Measurements from ENCODE around the gene ATXN1. TPM values are rescaled to one million over a fixed set of nuclear protein-coding genes. Genes with fewer than 3 reads are reported as not detected.
A peak's percentile ranks its signal among the peaks of the same experiment; 100 is the strongest.

ATXN1 gene
- polyA plus RNA-seq, 4 donors = 4.6 to 16.5 (median 5.9) TPM

DNA sequence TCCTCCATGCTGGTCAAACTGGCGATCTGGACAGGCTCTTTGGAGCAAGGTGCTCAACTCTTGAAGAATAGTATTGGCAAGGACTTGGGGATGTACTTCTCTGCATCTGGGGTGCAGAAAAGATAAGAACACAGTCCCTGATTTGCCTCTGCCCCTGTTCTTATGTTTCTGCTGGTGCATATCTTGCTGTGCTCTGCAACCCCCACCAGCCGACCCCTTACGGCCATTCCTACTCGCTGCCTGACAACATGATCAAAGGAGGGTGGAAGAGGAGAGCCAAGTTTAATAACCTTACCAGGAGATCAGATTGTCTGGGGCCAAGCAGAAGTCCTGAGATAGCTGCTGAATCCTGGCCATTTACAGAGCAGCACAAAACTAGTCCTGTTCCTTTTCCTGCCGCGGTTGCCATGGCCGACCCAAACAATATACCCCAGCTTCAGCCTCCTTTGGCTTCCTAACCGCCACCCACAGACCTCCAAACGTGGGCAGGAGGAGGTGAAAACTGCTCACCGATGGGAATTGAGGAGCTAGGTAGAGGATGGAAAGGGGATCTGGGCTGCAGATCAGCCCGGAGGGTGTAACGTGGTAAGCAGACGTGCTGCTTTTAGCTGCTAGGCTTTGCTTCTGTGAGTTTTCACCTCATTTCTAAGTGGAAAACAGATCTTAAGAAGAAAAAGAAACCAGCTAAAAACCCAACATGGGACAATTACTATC is 60.9 kb downstream of the ATXN1 start:
- FAIRE-seq = no peak
- 51 to 80% (median 75%) methylated on average over 13 of the region's 13 CpGs for WGBS, 3 donors
- Histone ChIP-seq H3K4me3 (ENCODE audit: low read depth in 1 of 3, low read length in 3 of 3) (peak overlapping the region in 2 of 3 donors; percentile 8 to 29), H3K36me3 (ENCODE audit: control insufficient read depth in 3 of 3, insufficient read depth in 2 of 3, low read depth in 1 of 3, low read length in 3 of 3) (no peaks in the 10 kb centered on the region), H3K9me3 (ENCODE audit: control insufficient read depth in 2 of 2, insufficient read depth in 1 of 2, low read depth in 1 of 2, low read length in 1 of 2) (no peaks in the 10 kb centered on the region), H3K27me3 (ENCODE audit: control insufficient read depth in 3 of 3, insufficient read depth in 3 of 3, low read length in 3 of 3) (no peaks in the 10 kb centered on the region), H3K4me1 (ENCODE audit: control insufficient read depth in 3 of 3, insufficient read depth in 2 of 3, low read depth in 1 of 3, low read length in 2 of 3) (peaks cover 0 to 14% (median 7%) of the 10 kb centered on the region in 3 donors), H3K27ac (ENCODE audit: low read depth in 1 of 3, low read length in 2 of 3) (peak overlapping the region in 2 of 3 donors; percentile 47 to 52)
- DNase-seq = no peak

DNA sequence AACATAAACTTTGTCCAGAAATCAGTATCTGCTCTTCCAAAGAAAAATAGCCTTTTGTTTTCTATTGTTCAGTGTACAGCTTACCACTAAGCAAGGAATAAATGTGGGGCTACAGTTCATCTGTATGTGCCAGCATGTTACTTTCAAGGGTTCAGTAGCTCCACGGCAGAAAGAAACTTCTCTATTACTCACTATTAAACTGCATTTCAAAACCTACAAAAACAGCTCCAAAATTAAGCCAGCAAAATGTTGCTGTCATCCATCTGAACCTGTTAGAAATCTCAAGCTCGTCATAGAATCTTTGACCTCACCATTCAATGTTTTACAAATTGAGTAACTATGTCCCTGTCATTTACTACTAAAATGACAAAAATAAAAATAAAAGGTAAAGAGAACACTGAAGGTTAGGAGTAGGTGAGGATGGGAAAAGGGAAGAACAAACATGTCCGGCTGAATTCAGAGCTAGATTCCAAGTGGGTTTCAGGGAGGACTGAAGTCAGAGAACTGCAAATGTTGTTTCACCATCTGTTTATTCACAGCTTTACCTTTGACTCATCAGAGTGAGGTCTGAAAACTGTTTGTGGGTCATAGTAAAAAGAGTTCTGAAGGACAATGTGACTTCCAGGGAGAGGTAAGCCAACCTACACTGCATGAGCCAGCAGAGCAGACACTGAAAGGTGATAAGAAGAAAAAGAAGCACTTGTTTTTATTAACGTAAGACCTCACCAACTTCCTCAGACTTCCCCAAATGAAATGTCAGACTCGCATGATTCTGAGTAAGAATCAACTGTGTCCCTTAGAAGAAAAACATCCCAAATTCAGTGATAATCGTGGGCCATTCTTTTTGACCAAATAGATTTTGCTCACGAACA is 62.0 kb downstream of the ATXN1 start:
- Histone ChIP-seq H3K4me1 (ENCODE audit: control insufficient read depth in 3 of 3, insufficient read depth in 2 of 3, low read depth in 1 of 3, low read length in 2 of 3) (peaks cover 0 to 14% (median 7%) of the 10 kb centered on the region in 3 donors), H3K4me3 (ENCODE audit: low read depth in 1 of 3, low read length in 3 of 3) (no peak overlapping the region), H3K9me3 (ENCODE audit: control insufficient read depth in 2 of 2, insufficient read depth in 1 of 2, low read depth in 1 of 2, low read length in 1 of 2) (no peaks in the 10 kb centered on the region), H3K36me3 (ENCODE audit: control insufficient read depth in 3 of 3, insufficient read depth in 2 of 3, low read depth in 1 of 3, low read length in 3 of 3) (no peaks in the 10 kb centered on the region), H3K27me3 (ENCODE audit: control insufficient read depth in 3 of 3, insufficient read depth in 3 of 3, low read length in 3 of 3) (no peaks in the 10 kb centered on the region), H3K27ac (ENCODE audit: low read depth in 1 of 3, low read length in 2 of 3) (peak overlapping the region in 2 of 3 donors; percentile 26 to 29)
- 62 to 69% (median 63%) methylated on average over 7 of the region's 7 CpGs for WGBS, 3 donors
- DNase-seq (no peak), FAIRE-seq (no peak)

GRCh38 chr6:16698162-16698533 is 63.1 kb downstream of the ATXN1 start:
- H3K4me1 ChIP-seq (ENCODE audit: control insufficient read depth in 3 of 3, insufficient read depth in 2 of 3, low read depth in 1 of 3, low read length in 2 of 3) = peaks cover 0 to 14% (median 7%) of the 10 kb centered on the region in 3 donors
- no peak overlapping the region for H3K27ac ChIP-seq (ENCODE audit: low read depth in 1 of 3, low read length in 2 of 3)
- H3K4me3 ChIP-seq (ENCODE audit: low read depth in 1 of 3, low read length in 3 of 3) = no peak overlapping the region
- no peaks in the 10 kb centered on the region for H3K36me3 ChIP-seq (ENCODE audit: control insufficient read depth in 3 of 3, insufficient read depth in 2 of 3, low read depth in 1 of 3, low read length in 3 of 3)
- 56 to 65% (median 63%) methylated on average over 1 of the region's 1 CpG for WGBS, 3 donors
- H3K27me3 ChIP-seq (ENCODE audit: control insufficient read depth in 3 of 3, insufficient read depth in 3 of 3, low read length in 3 of 3) = no peaks in the 10 kb centered on the region
- H3K9me3 ChIP-seq (ENCODE audit: control insufficient read depth in 2 of 2, insufficient read depth in 1 of 2, low read depth in 1 of 2, low read length in 1 of 2) = no peaks in the 10 kb centered on the region
- DNase-seq (no peak), FAIRE-seq (no peak)

- H3K27ac ChIP-seq (ENCODE audit: low read depth in 1 of 3, low read length in 2 of 3) = peak overlapping the region in 1 of 3 donors; percentile 3
- FAIRE-seq (no peak), DNase-seq (no peak)
- peaks cover 0 to 14% (median 7%) of the 10 kb centered on the region in 3 donors for H3K4me1 ChIP-seq (ENCODE audit: control insufficient read depth in 3 of 3, insufficient read depth in 2 of 3, low read depth in 1 of 3, low read length in 2 of 3)
- no peaks in the 10 kb centered on the region for H3K9me3 ChIP-seq (ENCODE audit: control insufficient read depth in 2 of 2, insufficient read depth in 1 of 2, low read depth in 1 of 2, low read length in 1 of 2)
- no peaks in the 10 kb centered on the region for H3K27me3 ChIP-seq (ENCODE audit: control insufficient read depth in 3 of 3, insufficient read depth in 3 of 3, low read length in 3 of 3)
- no peaks in the 10 kb centered on the region for H3K36me3 ChIP-seq (ENCODE audit: control insufficient read depth in 3 of 3, insufficient read depth in 2 of 3, low read depth in 1 of 3, low read length in 3 of 3)
- 70 to 85% (median 70%) methylated on average over 7 of the region's 7 CpGs for WGBS, 3 donors
- no peak overlapping the region for H3K4me3 ChIP-seq (ENCODE audit: low read depth in 1 of 3, low read length in 3 of 3)
Measured at GRCh38 chr6:16697437-16698161, 63.7 kb downstream of the ATXN1 start.

DNA sequence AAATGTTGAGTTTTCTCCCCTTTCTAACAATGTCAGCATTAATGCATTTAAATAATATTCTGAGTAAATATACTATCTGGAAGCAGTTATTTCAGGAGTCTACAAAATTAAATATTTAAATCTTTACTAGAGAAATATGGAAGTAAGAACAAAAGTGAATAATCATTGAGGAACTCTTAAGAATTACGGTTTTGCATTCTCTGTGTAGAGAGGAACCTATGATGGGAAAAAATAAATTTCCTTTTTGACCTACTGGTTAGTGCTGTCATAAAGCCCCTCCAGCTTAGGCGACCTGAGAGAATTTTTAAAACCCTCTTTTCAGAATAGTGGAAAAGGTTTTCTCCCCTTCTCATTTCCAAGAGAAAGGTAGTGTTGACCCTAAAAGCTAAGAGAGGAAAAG is 64.8 kb downstream of the ATXN1 start:
- Histone ChIP-seq H3K4me3 (ENCODE audit: low read depth in 1 of 3, low read length in 3 of 3) (no peak overlapping the region), H3K27ac (ENCODE audit: low read depth in 1 of 3, low read length in 2 of 3) (no peak overlapping the region), H3K27me3 (ENCODE audit: control insufficient read depth in 3 of 3, insufficient read depth in 3 of 3, low read length in 3 of 3) (no peaks in the 10 kb centered on the region), H3K36me3 (ENCODE audit: control insufficient read depth in 3 of 3, insufficient read depth in 2 of 3, low read depth in 1 of 3, low read length in 3 of 3) (no peaks in the 10 kb centered on the region), H3K9me3 (ENCODE audit: control insufficient read depth in 2 of 2, insufficient read depth in 1 of 2, low read depth in 1 of 2, low read length in 1 of 2) (no peaks in the 10 kb centered on the region), H3K4me1 (ENCODE audit: control insufficient read depth in 3 of 3, insufficient read depth in 2 of 3, low read depth in 1 of 3, low read length in 2 of 3) (peaks cover 0 to 14% (median 7%) of the 10 kb centered on the region in 3 donors)
- 86 to 92% (median 91%) methylated on average over 2 of the region's 2 CpGs for WGBS, 3 donors
- DNase-seq = no peak
- no peak for FAIRE-seq

GRCh38 chr6:16694781-16695578 is 66.3 kb downstream of the ATXN1 start:
- DNase-seq = no peak
- FAIRE-seq = no peak
- 53 to 96% (median 79%) methylated on average over 4 of the region's 4 CpGs for WGBS, 3 donors
- no peak overlapping the region for H3K4me3 ChIP-seq (ENCODE audit: low read depth in 1 of 3, low read length in 3 of 3)
- peaks cover 0 to 10% (median 7%) of the 10 kb centered on the region in 3 donors for H3K4me1 ChIP-seq (ENCODE audit: control insufficient read depth in 3 of 3, insufficient read depth in 2 of 3, low read depth in 1 of 3, low read length in 2 of 3)
- no peaks in the 10 kb centered on the region for H3K27me3 ChIP-seq (ENCODE audit: control insufficient read depth in 3 of 3, insufficient read depth in 3 of 3, low read length in 3 of 3)
- peak overlapping the region in 2 of 3 donors; percentile 22 to 37 for H3K27ac ChIP-seq (ENCODE audit: low read depth in 1 of 3, low read length in 2 of 3)
- no peaks in the 10 kb centered on the region for H3K9me3 ChIP-seq (ENCODE audit: control insufficient read depth in 2 of 2, insufficient read depth in 1 of 2, low read depth in 1 of 2, low read length in 1 of 2)
- H3K36me3 ChIP-seq (ENCODE audit: control insufficient read depth in 3 of 3, insufficient read depth in 2 of 3, low read depth in 1 of 3, low read length in 3 of 3) = no peaks in the 10 kb centered on the region

DNA sequence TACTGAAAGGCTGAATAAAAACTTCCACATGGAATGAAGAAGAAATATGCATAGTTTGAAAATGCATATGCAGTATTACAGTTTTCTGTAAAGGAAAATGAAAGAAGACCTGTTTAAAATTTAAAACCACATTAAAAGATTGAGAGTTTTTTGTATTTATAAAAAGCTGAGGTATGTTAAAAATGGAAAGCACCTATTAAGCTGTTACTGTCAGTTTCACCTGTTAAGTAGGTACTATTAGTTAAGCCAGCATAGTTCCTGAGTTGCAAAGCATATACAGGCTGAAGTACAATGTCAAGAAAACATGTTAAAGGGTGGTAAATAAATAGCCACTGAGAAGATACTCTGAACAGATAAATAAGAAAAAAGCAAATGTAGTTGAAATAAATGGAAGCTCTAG is 69.9 kb downstream of the ATXN1 start:
- H3K27ac ChIP-seq (ENCODE audit: low read depth in 1 of 3, low read length in 2 of 3) = no peak overlapping the region
- no peaks in the 10 kb centered on the region for H3K4me1 ChIP-seq (ENCODE audit: control insufficient read depth in 3 of 3, insufficient read depth in 2 of 3, low read depth in 1 of 3, low read length in 2 of 3)
- no peak for DNase-seq
- no peaks in the 10 kb centered on the region for H3K27me3 ChIP-seq (ENCODE audit: control insufficient read depth in 3 of 3, insufficient read depth in 3 of 3, low read length in 3 of 3)
- H3K4me3 ChIP-seq (ENCODE audit: low read depth in 1 of 3, low read length in 3 of 3) = no peak overlapping the region
- no peaks in the 10 kb centered on the region for H3K9me3 ChIP-seq (ENCODE audit: control insufficient read depth in 2 of 2, insufficient read depth in 1 of 2, low read depth in 1 of 2, low read length in 1 of 2)
- FAIRE-seq = no peak
- no peaks in the 10 kb centered on the region for H3K36me3 ChIP-seq (ENCODE audit: control insufficient read depth in 3 of 3, insufficient read depth in 2 of 3, low read depth in 1 of 3, low read length in 3 of 3)

Measured in small intestine (tissue), 7 donors.